PC-3 (cell line): ENCODE measurements around the gene FBXO42.

Source experiments
- CTCF ChIP-seq: fragments of 300-600 bp; sonication (generic); conservative IDR thresholded peaks from 2 replicates; pipeline ENCODE4 v1.5.1; 2017; ENCODE audit warnings: antibody characterized with exemption, low read depth, mild to moderate bottlenecking, low read length
- EZH2 ChIP-seq: fragments of 300-600 bp; sonication (generic); IDR thresholded peaks from one replicate; pipeline ENCODE4 v1.6.1; 2017; ENCODE audit warnings: antibody characterized with exemption, mild to moderate bottlenecking, low read length; ENCODE audit not compliant: unreplicated experiment
- EZH2phosphoT487 ChIP-seq: fragments of 300-600 bp; sonication (generic); IDR thresholded peaks from 2 replicates; pipeline ENCODE4 v1.6.1; 2018; ENCODE audit warnings: mild to moderate bottlenecking, antibody characterized with exemption, low read length, borderline replicate concordance

- TF ChIP-seq CTCF (no peak), EZH2 (no peak), EZH2phosphoT487 (no peak)
These were observed 120.0 kb downstream of the FBXO42 start for GRCh38 chr1:16232316-16232710.
